HCT116 (cell line): ENCODE results near the gene SLC25A18. TPM values are rescaled to one million over a fixed set of nuclear protein-coding genes. Genes with fewer than 3 reads are reported as not detected.

ENCODE experiments used
- ATAC-seq: fragments of 200-7000 bp; cut with Tn5 transposase; 2 replicates; pipeline ENCODE4 v1.9.1; 2020; ENCODE audit warnings: mild to moderate bottlenecking, moderate library complexity
- BruUV-seq: library from RNA; stranded (reverse); fragments of 400-500 nt; replicated peaks from 2 replicates; lab custom pipeline; 2021; lab: Mats Ljungman, UMichigan
- CTCF ChIA-PET: fragments of 300-600 bp; sonication (Branson Sonifier 250); formaldehyde crosslinking; loops from one replicate; lab custom pipeline; 2021; ENCODE audit warnings: antibody characterized with exemption; lab: Charles Lee
- POLR2A ChIA-PET: fragments of 300-600, 350-600 bp; sonication (Branson Sonifier 250); formaldehyde crosslinking; loops from one replicate; lab custom pipeline; 2021; ENCODE audit warnings: antibody characterized with exemption; lab: Charles Lee
- RAD21 ChIA-PET, 2 experiments: fragments of 300-600 bp; sonication (Branson Sonifier 250); formaldehyde crosslinking; loops; one replicate each; lab custom pipeline; 2023; ENCODE audit warnings: low total read pairs in 2 of 2; ENCODE audit not compliant: uncharacterized antibody in 2 of 2, unreplicated experiment in 2 of 2, low non-redundant PET in 1 of 2; lab: Charles Lee
- DNase-seq: peaks from one replicate; pipeline ENCODE4 v3.0.0-alpha.2; 2010; ENCODE audit warnings: low read depth, low spot score
- H2AFZ ChIP-seq: fragments of 200-600 bp; shearing (Covaris generic), sonication (generic); 2 replicates; pipeline ENCODE4 v1.6.1; 2017; ENCODE audit warnings: low read depth, mixed run types, mixed read lengths, antibody characterized with exemption, low read length; ENCODE audit not compliant: poor library complexity, severe bottlenecking
- H3K27ac ChIP-seq: 2 replicates; pipeline ENCODE4 v1.5.1; 2012; ENCODE audit warnings: low read depth, low read length
- H3K27me3 ChIP-seq: fragments of 200-600 bp; sonication (generic); 2 replicates; pipeline ENCODE4 v1.6.1; 2016; ENCODE audit warnings: mixed run types, low read length, mixed read lengths; ENCODE audit not compliant: insufficient read depth
- H3K36me3 ChIP-seq, 2 experiments: fragments of 200-500 bp in 1 of 2; fragments of 200-600 bp in 1 of 2; sonication (Bioruptor generic) in 1 of 2; sonication (generic) in 1 of 2; 2 replicates each; pipeline versions ENCODE4 v1.5.1 to v1.6.1; 2014 to 2016; ENCODE audit warnings: low read length in 2 of 2, inconsistent platforms in 1 of 2, mixed read lengths in 1 of 2, mixed run types in 1 of 2; ENCODE audit not compliant: insufficient read depth in 2 of 2, control insufficient read depth in 1 of 2
- H3K4me1 ChIP-seq, 2 experiments: fragments of 200-600 bp in 1 of 2; sonication (generic) in 1 of 2; 2 replicates each; pipeline versions ENCODE4 v1.5.1 to v1.6.1; 2012 to 2017; ENCODE audit warnings: low read length in 2 of 2, inconsistent platforms in 1 of 2, mild to moderate bottlenecking in 1 of 2, mixed read lengths in 1 of 2, mixed run types in 1 of 2, moderate library complexity in 1 of 2; ENCODE audit not compliant: insufficient read depth in 2 of 2, control insufficient read depth in 1 of 2
- H3K4me2 ChIP-seq: fragments of 200-600 bp; sonication (generic); 2 replicates; pipeline ENCODE4 v1.6.1; 2017; ENCODE audit warnings: mixed run types, low read length, mixed read lengths
- H3K4me3 ChIP-seq, 2 experiments: fragments of 200-600 bp in 1 of 2; sonication (generic) in 1 of 2; replicated peaks in 1 of 2; 2 replicates each; pipeline ENCODE4 v1.5.1; 2011 to 2016; ENCODE audit warnings: low read length in 2 of 2, control low read depth in 1 of 2, low read depth in 1 of 2, mild to moderate bottlenecking in 1 of 2, mixed read lengths in 1 of 2, mixed run types in 1 of 2
- H3K79me2 ChIP-seq: fragments of 200-600 bp; sonication (generic); 2 replicates; pipeline ENCODE4 v1.6.1; 2017; ENCODE audit warnings: mild to moderate bottlenecking, mixed run types, low read length, moderate library complexity, mixed read lengths; ENCODE audit not compliant: insufficient read depth
- H3K9ac ChIP-seq: fragments of 200-600 bp; sonication (generic); 2 replicates; pipeline ENCODE4 v1.6.1; 2016; ENCODE audit warnings: low read length, mixed read lengths
- H3K9me2 ChIP-seq: fragments of 200-600 bp; sonication (generic), shearing (Covaris generic); 2 replicates; pipeline ENCODE4 v1.6.1; 2017; ENCODE audit warnings: mixed run types, mild to moderate bottlenecking, moderate library complexity; ENCODE audit not compliant: insufficient read depth
- H3K9me3 ChIP-seq, 2 experiments: fragments of 200-500 bp in 1 of 2; fragments of 200-600 bp in 1 of 2; sonication (Bioruptor generic) in 1 of 2; sonication (generic) in 1 of 2; 2 replicates each; pipeline ENCODE4 v1.6.1; 2014 to 2017; ENCODE audit warnings: low read length in 2 of 2, mixed read lengths in 2 of 2, inconsistent platforms in 1 of 2, low read depth in 1 of 2, mild to moderate bottlenecking in 1 of 2, mixed run types in 1 of 2, moderate library complexity in 1 of 2; ENCODE audit not compliant: control insufficient read depth in 1 of 2, insufficient read depth in 1 of 2
- H4K20me1 ChIP-seq: fragments of 200-600 bp; sonication (generic), shearing (Covaris generic); 2 replicates; pipeline ENCODE4 v1.6.1; 2017; ENCODE audit warnings: mixed run types, mild to moderate bottlenecking, moderate library complexity; ENCODE audit not compliant: insufficient read depth
- CBX3 ChIP-seq: IDR thresholded peaks from 2 replicates; pipeline ENCODE4 v1.6.1; 2012; ENCODE audit warnings: low read depth
- CTCF ChIP-seq, 3 experiments: fragments of 200-600 bp in 1 of 3; sonication (generic) in 1 of 3; IDR thresholded peaks in 2 of 3; conservative IDR thresholded peaks in 1 of 3; 2 replicates each; pipeline ENCODE4 v1.5.1; 2012 to 2017; ENCODE audit warnings: low read depth in 2 of 3, low read length in 2 of 3, antibody characterized with exemption in 1 of 3, borderline replicate concordance in 1 of 3, control low read depth in 1 of 3, mild to moderate bottlenecking in 1 of 3, mixed read lengths in 1 of 3, mixed run types in 1 of 3, moderate library complexity in 1 of 3; ENCODE audit not compliant: insufficient read depth in 1 of 3
- ELF1 ChIP-seq: IDR thresholded peaks from 2 replicates; pipeline ENCODE4 v1.6.1; 2012; ENCODE audit warnings: low read depth, borderline replicate concordance
- EZH2 ChIP-seq: fragments of 200-600 bp; sonication (generic); IDR thresholded peaks from 2 replicates; pipeline ENCODE4 v1.6.1; 2017; ENCODE audit warnings: antibody characterized with exemption, mixed run types
- EZH2phosphoT487 ChIP-seq: fragments of 200-600 bp; IDR thresholded peaks from 2 replicates; pipeline ENCODE4 v1.6.1; 2018; ENCODE audit warnings: antibody characterized with exemption, borderline replicate concordance
- FOSL1 ChIP-seq: IDR thresholded peaks from 2 replicates; pipeline ENCODE4 v1.6.1; 2012; ENCODE audit warnings: low read depth
- POLR2AphosphoS5 ChIP-seq: IDR thresholded peaks from 2 replicates; pipeline ENCODE4 v1.6.1; 2011; ENCODE audit warnings: mild to moderate bottlenecking, low read depth, low read length, moderate library complexity
- SP1 ChIP-seq: IDR thresholded peaks from 2 replicates; pipeline ENCODE4 v1.6.1; 2012; ENCODE audit warnings: low read depth
- SRF ChIP-seq: IDR thresholded peaks from 2 replicates; pipeline ENCODE4 v1.6.1; 2012; ENCODE audit warnings: low read depth
- TCF7L2 ChIP-seq: IDR thresholded peaks from 2 replicates; pipeline ENCODE4 v1.7.0; 2011; ENCODE audit warnings: borderline replicate concordance, inconsistent platforms; ENCODE audit not compliant: insufficient read depth, insufficient read length; ENCODE audit errors: extremely low read depth
- YY1 ChIP-seq: IDR thresholded peaks from 2 replicates; pipeline ENCODE4 v1.6.1; 2011; ENCODE audit warnings: low read length, low read depth, moderate library complexity, mild to moderate bottlenecking; ENCODE audit not compliant: insufficient replicate concordance; ENCODE audit errors: extremely low read depth
- ZBTB33 ChIP-seq: IDR thresholded peaks from 2 replicates; pipeline ENCODE4 v1.6.1; 2011; ENCODE audit warnings: mild to moderate bottlenecking, low read length, moderate library complexity; ENCODE audit not compliant: insufficient replicate concordance; ENCODE audit errors: extremely low read depth
- intact Hi-C: fragments of 100-400 bp; cut with micrococcal nuclease; formaldehyde crosslinking; loops from 2 replicates; pipeline ENCODE4 v1.10.0; 2022
- total RNA-seq: library from RNA; stranded (reverse); gene quantifications from one replicate; pipeline ENCODE4 v1.2.1, GENCODE V29; 2021; ENCODE audit not compliant: unreplicated experiment

The SLC25A18 gene
- total RNA-seq, 1 experiment from 2014 or later: not detected

- CTCF ChIA-PET: no interaction called here
- TF ChIP-seq SRF (no peak), EZH2phosphoT487 (no peak), CBX3 (no peak), ELF1 (no peak), SP1 (no peak), POLR2AphosphoS5 (no peak), FOSL1 (no peak), EZH2 (no peak), CTCF (IDR thresholded peaks at IDR 0.05 in 2 of 3, conservative IDR thresholded peaks at IDR 0.05 in 1 of 3; ENCODE audit: borderline replicate concordance in 1 of 3, insufficient read depth in 1 of 3, low read depth in 2 of 3, low read length in 2 of 3) (no peak), ZBTB33 (no peak), TCF7L2 (no peak), YY1 (no peak)
- no peaks in the 10 kb centered on the region for H3K9me3 ChIP-seq
- H3K4me2 ChIP-seq: no peak overlapping the region
- peaks cover 0 to 5% of the 10 kb centered on the region in 2 experiments; a peak in 1 of 4 replicates for H3K4me1 ChIP-seq
- no peak overlapping the region for H3K4me3 ChIP-seq
- BruUV-seq: no TSS peak
- no peak overlapping the region for H3K27ac ChIP-seq
- ATAC-seq: peak; percentile 70
- H2AFZ ChIP-seq: no peak overlapping the region
- no peaks in the 10 kb centered on the region for H3K9me2 ChIP-seq
- no peak overlapping the region for H3K9ac ChIP-seq
- POLR2A ChIA-PET: no interaction called here
- no peaks in the 10 kb centered on the region for H3K36me3 ChIP-seq
- intact Hi-C loops: no loop called here
- H4K20me1 ChIP-seq: no peaks in the 10 kb centered on the region
- DNase-seq: no peak
- RAD21 ChIA-PET: no interaction called here
- no peaks in the 10 kb centered on the region for H3K27me3 ChIP-seq
- no peaks in the 10 kb centered on the region for H3K79me2 ChIP-seq
Observed at GRCh38 chr22:17580441-17581031, 17.2 kb downstream of the SLC25A18 start.
